Measurements from ENCODE around the gene SSRP1.

SSRP1 gene

GRCh38 chr11:57359896-57360690 lies 24.4 kb upstream of the SSRP1 start:
- no peak for DNase-seq

GRCh38 chr11:57359396-57359795 lies 23.7 kb upstream of the SSRP1 start:
- no peak for DNase-seq

GRCh38 chr11:57358991-57359390 lies 23.3 kb upstream of the SSRP1 start:
- no peak for DNase-seq

GRCh38 chr11:57358543-57358961 lies 22.9 kb upstream of the SSRP1 start:
- DNase-seq, result peak; percentile 81

- peak; percentile 37 for DNase-seq
Observed at GRCh38 chr11:57357856-57358255, 22.2 kb upstream of the SSRP1 start.

GRCh38 chr11:57357310-57357709 lies 21.6 kb upstream of the SSRP1 start:
- DNase-seq, result no peak

- DNase-seq, result peak; percentile 41
Observed at GRCh38 chr11:57356268-57356667, 20.6 kb upstream of the SSRP1 start.

GRCh38 chr11:57354699-57355098 lies 19.0 kb upstream of the SSRP1 start:
- peak; percentile 90 for DNase-seq

- DNase-seq, result peak; percentile 59
Observed at GRCh38 chr11:57353852-57354251, 18.2 kb upstream of the SSRP1 start.

- DNase-seq, result no peak
Observed at GRCh38 chr11:57353446-57353845, 17.8 kb upstream of the SSRP1 start.

- peak; percentile 81 for DNase-seq
Observed at GRCh38 chr11:57353036-57353435, 17.3 kb upstream of the SSRP1 start.

- DNase-seq, result peak; percentile 71
Observed at GRCh38 chr11:57349491-57350274, 14.0 kb upstream of the SSRP1 start.

GRCh38 chr11:57348636-57349313 lies 13.1 kb upstream of the SSRP1 start:
- no peak for DNase-seq

GRCh38 chr11:57348052-57348451 lies 12.4 kb upstream of the SSRP1 start:
- DNase-seq, result no peak

- no peak for DNase-seq
Observed at GRCh38 chr11:57347336-57347735, 11.6 kb upstream of the SSRP1 start.

- peak; percentile 93 for DNase-seq
Observed at GRCh38 chr11:57345555-57346211, 10.0 kb upstream of the SSRP1 start.

- DNase-seq, result no peak
Observed at GRCh38 chr11:57344826-57345225, 9.1 kb upstream of the SSRP1 start.

- no peak for DNase-seq
Observed at GRCh38 chr11:57343825-57344224, 8.1 kb upstream of the SSRP1 start.

GRCh38 chr11:57342702-57343101 lies 7.0 kb upstream of the SSRP1 start:
- DNase-seq, result no peak

GRCh38 chr11:57341250-57341808 lies 5.6 kb upstream of the SSRP1 start:
- no peak for DNase-seq

- peak; percentile 55 for DNase-seq
Observed at GRCh38 chr11:57340039-57340615, 4.4 kb upstream of the SSRP1 start.

GRCh38 chr11:57339328-57339727 lies 3.6 kb upstream of the SSRP1 start:
- DNase-seq, result no peak
